GM06990 (cell line): ENCODE measurements around the gene WDR45B.
"Not testable (repeated sequence)": the region's sequence is repeated elsewhere in the genome, so short reads cannot be mapped to it uniquely, and the experiment has no call there.

Experiments
- DNase-seq: peaks from one replicate; pipeline ENCODE4 v3.0.0-alpha.2; 2011; ENCODE audit not compliant: insufficient read length; ENCODE audit errors: extremely low read depth
- H3K27me3 ChIP-seq: replicated peaks from 2 replicates; pipeline ENCODE4 v1.6.0; 2011; ENCODE audit warnings: low read length; ENCODE audit not compliant: control insufficient read depth, insufficient read depth
- H3K36me3 ChIP-seq: 2 replicates; pipeline ENCODE4 v1.5.1; 2011; ENCODE audit warnings: low read length; ENCODE audit not compliant: control insufficient read depth, insufficient read depth
- H3K4me3 ChIP-seq: replicated peaks from 2 replicates; pipeline ENCODE4 v1.5.1; 2011; ENCODE audit warnings: low read depth, mild to moderate bottlenecking, control low read depth, low read length
- TF ChIP-seq, protein P1 (sequence below): IDR thresholded peaks from 2 replicates; pipeline ENCODE4 v1.5.1; 2011; ENCODE audit warnings: low read length, control low read depth, mild to moderate bottlenecking, inconsistent platforms; ENCODE audit not compliant: insufficient read depth, poor library complexity, severe bottlenecking

Gene WDR45B

GRCh38 chr17:82588266-82589175 lies 59.7 kb downstream of the WDR45B start:
- TF ChIP-seq, protein P1, sequence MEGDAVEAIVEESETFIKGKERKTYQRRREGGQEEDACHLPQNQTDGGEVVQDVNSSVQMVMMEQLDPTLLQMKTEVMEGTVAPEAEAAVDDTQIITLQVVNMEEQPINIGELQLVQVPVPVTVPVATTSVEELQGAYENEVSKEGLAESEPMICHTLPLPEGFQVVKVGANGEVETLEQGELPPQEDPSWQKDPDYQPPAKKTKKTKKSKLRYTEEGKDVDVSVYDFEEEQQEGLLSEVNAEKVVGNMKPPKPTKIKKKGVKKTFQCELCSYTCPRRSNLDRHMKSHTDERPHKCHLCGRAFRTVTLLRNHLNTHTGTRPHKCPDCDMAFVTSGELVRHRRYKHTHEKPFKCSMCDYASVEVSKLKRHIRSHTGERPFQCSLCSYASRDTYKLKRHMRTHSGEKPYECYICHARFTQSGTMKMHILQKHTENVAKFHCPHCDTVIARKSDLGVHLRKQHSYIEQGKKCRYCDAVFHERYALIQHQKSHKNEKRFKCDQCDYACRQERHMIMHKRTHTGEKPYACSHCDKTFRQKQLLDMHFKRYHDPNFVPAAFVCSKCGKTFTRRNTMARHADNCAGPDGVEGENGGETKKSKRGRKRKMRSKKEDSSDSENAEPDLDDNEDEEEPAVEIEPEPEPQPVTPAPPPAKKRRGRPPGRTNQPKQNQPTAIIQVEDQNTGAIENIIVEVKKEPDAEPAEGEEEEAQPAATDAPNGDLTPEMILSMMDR, result no peak
- H3K4me3 ChIP-seq, result no peak overlapping the region
- DNase-seq, result no peak
- H3K27me3 ChIP-seq, result no peaks in the 10 kb centered on the region
- peaks cover 25% of the 10 kb centered on the region for H3K36me3 ChIP-seq

DNA sequence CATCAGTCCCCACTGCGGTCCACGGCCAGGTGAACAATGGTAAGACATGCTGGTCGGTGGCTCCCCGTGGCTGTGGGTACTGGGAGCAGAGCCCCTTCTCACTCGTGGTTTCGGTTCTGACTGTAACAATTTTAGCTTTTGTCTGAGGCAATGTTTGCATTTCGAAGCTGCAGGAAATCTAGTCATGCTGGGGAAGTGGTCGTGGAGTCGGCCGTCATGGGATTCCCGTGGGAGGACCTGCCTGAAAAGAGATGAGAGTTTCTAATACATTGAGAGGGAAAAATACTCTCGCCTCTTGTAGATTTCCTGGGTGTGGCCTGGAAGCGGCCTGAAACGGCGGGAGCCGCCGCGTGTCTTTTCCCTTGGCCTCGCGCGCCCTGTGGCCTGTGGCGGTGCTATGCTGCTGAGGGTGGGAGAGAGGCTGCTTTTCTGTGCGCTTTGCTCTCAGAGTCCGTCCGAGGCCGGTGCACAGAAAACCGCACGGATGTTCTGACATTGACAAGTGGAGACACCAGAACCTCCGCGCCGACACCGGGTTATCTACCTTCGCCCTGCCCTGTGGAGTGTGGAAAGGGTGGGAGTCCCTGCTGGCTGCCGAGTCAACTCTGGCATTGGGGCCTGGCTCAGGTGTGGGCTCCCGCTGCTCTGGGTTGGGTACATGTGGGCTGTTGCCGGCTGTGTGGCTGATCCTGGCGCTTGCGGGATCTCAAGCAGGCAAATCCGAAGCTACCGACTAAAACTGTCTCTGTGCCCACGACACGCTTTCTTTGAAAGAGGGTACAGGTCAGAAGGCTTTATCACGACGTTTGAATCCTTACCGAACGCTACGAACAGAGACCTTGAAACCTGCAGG lies 60.8 kb downstream of the WDR45B start:
- H3K27me3 ChIP-seq, result no peaks in the 10 kb centered on the region
- no peak for DNase-seq
- TF ChIP-seq, protein P1, result no peak
- H3K4me3 ChIP-seq, result no peak overlapping the region
- H3K36me3 ChIP-seq, result peaks cover 25% of the 10 kb centered on the region

- DNase-seq, result no peak
- TF ChIP-seq, protein P1, result no peak
- H3K27me3 ChIP-seq, result no peaks in the 10 kb centered on the region
- H3K36me3 ChIP-seq, result peaks cover 28% of the 10 kb centered on the region
- no peak overlapping the region for H3K4me3 ChIP-seq
Observed at GRCh38 chr17:82586576-82587233, 61.5 kb downstream of the WDR45B start.

- DNase-seq, result not testable (repeated sequence)
Observed at GRCh38 chr17:82585935-82586575, 62.2 kb downstream of the WDR45B start.

DNA sequence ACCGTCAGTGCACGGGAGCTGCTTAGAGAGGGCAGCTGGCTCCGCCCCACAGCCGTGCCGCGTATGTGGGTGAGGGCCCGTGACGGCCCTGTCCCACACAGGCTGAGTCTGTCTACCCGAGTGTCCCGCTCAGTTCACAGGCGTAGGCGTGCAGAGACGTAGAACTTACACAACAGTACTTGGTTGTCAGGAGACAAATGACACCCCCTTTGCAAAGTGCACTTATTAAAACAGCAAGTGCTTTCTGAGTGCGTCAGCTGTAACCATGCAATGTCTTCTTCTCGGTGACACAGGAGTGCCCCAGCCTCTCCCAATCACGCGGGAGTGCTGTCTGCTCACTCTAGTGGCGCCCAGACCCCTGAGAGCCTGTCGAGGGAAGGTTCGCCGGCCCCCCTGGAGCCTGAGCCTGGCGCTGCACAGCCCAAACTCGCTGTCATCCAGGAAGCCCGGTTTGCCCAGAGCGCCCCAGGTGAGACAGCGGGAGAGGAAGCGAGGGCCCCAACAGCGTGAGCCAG lies 64.5 kb downstream of the WDR45B start:
- H3K27me3 ChIP-seq, result no peaks in the 10 kb centered on the region
- H3K36me3 ChIP-seq, result peaks cover 22% of the 10 kb centered on the region
- no peak overlapping the region for H3K4me3 ChIP-seq
- TF ChIP-seq, protein P1, result no peak
- no peak for DNase-seq

More at GRCh38 chr17:82585935-82586575, 62.2 kb downstream of the WDR45B start:
- not testable (repeated sequence) for H3K4me3 ChIP-seq, H3K27me3 ChIP-seq
- H3K36me3 ChIP-seq, result peaks cover 24% of the 10 kb centered on the region
